HG03139 (cell line): ENCODE data around the gene TK2.
A peak's percentile ranks its signal among the peaks of the same experiment; 100 is the strongest.

Experiments
- ATAC-seq: cut with Tn5 transposase; IDR thresholded peaks from one replicate; pipeline ENCODE4 v1.9.1; 2021; ENCODE audit not compliant: unreplicated experiment

TK2 gene

GRCh38 chr16:66547101-66547989 lies 2.6 kb downstream of the TK2 start:
- ATAC-seq: no peak

GRCh38 chr16:66544016-66544757 lies 5.7 kb downstream of the TK2 start:
- no peak for ATAC-seq

GRCh38 chr16:66543541-66543940 lies 6.4 kb downstream of the TK2 start:
- ATAC-seq: no peak

- no peak for ATAC-seq
Observed at GRCh38 chr16:66542396-66542795, 7.5 kb downstream of the TK2 start.

- no peak for ATAC-seq
Observed at GRCh38 chr16:66541388-66542355, 8.2 kb downstream of the TK2 start.

- no peak for ATAC-seq
Observed at GRCh38 chr16:66539623-66540469, 10.1 kb downstream of the TK2 start.

GRCh38 chr16:66538910-66539309 lies 11.0 kb downstream of the TK2 start:
- no peak for ATAC-seq

- ATAC-seq: no peak
Observed at GRCh38 chr16:66537236-66537635, 12.7 kb downstream of the TK2 start.

- ATAC-seq: no peak
Observed at GRCh38 chr16:66536525-66536924, 13.4 kb downstream of the TK2 start.

- ATAC-seq: no peak
Observed at GRCh38 chr16:66534376-66534799, 15.5 kb downstream of the TK2 start.

- ATAC-seq: no peak
Observed at GRCh38 chr16:66529475-66529874, 20.4 kb downstream of the TK2 start.

GRCh38 chr16:66528294-66528693 lies 21.6 kb downstream of the TK2 start:
- ATAC-seq: no peak

- no peak for ATAC-seq
Observed at GRCh38 chr16:66525396-66526180, 24.3 kb downstream of the TK2 start.

GRCh38 chr16:66524601-66525164 lies 25.2 kb downstream of the TK2 start:
- ATAC-seq: peak; percentile 49

GRCh38 chr16:66523861-66524354 lies 26.0 kb downstream of the TK2 start:
- ATAC-seq: peak; percentile 38

- no peak for ATAC-seq
Observed at GRCh38 chr16:66522816-66523590, 26.9 kb downstream of the TK2 start.

GRCh38 chr16:66521951-66522771 lies 27.8 kb downstream of the TK2 start:
- peak; percentile 55 for ATAC-seq
